ENCODE data around the gene TSC22D4.
A peak's percentile ranks its signal among the peaks of the same experiment; 100 is the strongest.
"Not testable (repeated sequence)": the region's sequence is repeated elsewhere in the genome, so short reads cannot be mapped to it uniquely, and the experiment has no call there.

The TSC22D4 gene

DNA sequence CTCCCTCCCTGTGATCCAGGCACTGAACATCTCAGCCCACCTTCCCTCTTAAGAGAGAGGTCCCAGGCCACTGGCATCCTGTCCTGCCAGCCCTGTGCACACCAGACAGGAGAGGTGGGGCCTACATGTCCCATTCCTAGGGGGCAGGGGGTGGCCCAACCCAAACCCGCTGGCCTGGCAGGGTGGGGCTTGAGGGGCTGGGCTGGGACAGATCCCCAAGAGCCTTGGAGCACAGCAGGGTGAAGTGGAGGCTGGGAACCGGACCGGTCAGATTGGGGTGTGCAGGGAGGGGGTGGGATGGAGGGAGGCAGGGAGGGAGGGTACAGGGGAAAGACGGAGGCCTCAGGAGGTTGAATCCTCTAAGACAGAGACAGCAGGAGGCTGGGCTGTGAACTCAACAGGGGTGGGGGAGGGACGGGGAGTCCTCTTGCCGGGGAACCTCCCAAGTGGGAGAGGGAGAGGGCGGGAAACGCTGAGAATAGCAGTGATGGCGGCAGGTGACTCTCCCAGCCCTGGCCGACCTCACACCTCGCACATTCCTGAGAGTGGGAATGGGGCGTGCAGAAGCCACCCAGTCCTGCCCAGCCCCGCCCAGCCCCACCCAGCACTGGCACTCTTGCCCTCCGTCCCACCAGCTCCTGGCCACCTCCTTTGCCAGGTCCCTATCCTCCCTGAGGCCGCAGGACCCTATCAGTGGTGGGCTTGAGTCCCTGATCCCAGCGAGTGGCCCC lies 6.7 kb downstream of the TSC22D4 start:
- DNase-seq, result no peak

DNA sequence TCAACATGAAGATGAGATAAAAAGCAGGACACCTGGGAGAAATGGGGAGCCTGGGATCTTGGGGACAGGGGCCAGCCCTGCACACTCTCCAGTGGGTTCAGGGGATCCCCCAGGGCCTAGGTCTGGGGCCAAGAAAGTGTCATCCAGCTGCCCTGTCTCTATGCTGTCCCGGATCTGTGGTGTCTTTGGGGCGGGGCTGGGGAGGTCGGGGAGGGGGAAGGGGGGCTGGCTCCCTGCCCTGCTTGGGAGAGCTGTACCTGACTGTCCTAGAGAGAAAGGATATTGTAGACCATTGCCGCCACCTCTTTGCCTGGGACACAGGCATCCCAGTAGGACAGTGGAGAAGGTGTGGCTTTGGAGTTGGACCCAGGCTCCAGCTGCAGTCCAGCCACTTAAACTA lies 8.0 kb downstream of the TSC22D4 start:
- no peak for DNase-seq

GRCh38 chr7:100469227-100470044 lies 9.6 kb downstream of the TSC22D4 start:
- peak; percentile 59 for DNase-seq

DNA sequence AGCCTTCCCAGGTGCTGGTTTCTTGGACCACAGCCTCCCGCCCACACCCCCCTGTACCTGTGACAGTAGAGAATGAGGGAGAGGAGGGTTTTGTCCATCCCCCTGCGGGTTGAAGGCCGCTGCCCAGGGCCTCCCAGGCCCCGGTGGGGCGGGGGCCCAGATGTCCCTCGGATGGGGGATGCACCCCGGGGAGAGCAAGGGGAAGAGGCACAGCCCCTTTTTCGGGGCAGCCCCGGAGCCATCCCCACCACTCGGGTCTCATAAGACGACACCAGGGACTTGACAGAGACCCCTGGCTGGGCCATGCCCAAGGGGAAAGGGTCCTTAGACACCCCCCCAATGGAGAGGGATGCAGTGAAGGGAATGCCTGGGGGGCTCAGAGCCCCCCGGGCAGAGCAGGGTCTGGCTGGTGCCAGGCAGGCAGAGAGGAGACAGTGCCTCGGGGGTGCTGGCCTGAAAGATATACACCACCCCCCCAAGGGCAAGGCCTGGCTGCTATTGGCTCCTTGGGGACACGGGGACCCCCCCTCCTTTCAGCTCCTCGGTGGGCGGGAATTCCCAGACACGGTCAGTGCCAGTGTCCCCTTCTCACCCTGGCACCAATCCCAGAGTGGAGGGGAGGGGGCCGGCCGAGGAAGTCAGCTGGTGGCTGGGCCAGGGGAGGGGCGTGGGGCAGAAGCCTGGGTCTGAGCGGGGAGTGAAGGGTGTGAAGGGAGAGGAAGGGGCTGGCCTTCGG lies 11.2 kb downstream of the TSC22D4 start:
- no peak for DNase-seq

- no peak for DNase-seq
Observed at GRCh38 chr7:100466653-100467605, 12.1 kb downstream of the TSC22D4 start.

GRCh38 chr7:100465702-100466311 lies 13.2 kb downstream of the TSC22D4 start:
- DNase-seq, result peak; percentile 35

GRCh38 chr7:100465299-100465698 lies 13.7 kb downstream of the TSC22D4 start:
- no peak for DNase-seq

DNA sequence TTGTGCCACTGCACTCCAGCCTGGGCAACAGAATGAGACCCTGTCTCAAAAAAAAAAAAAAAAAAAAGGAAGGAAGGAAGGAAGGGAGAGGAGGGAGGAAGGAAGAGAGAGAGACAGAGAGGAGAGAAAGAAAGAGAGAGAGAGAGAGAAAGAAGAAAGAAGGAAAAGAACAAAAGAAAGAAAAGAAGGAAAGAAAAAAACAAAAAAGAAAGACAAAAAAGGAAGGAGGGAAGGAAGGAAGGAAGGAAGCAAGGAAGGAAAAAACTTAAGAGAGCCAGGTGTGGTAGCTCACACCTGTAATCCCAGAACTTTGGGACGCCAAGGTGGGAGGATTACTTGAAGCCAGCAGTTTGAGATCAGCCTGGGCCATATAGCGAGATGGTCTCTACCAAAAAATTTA lies 14.2 kb downstream of the TSC22D4 start:
- DNase-seq, result no peak

- DNase-seq, result no peak
Observed at GRCh38 chr7:100464210-100464660, 14.8 kb downstream of the TSC22D4 start, which contains the start of gene SPACDR. SPACDR (minus strand) TSS chr7:100464260; CDS start chr7:100464025, 235 bp downstream.

- DNase-seq, result no peak
Observed at GRCh38 chr7:100457033-100457432, 22.0 kb downstream of the TSC22D4 start.

DNA sequence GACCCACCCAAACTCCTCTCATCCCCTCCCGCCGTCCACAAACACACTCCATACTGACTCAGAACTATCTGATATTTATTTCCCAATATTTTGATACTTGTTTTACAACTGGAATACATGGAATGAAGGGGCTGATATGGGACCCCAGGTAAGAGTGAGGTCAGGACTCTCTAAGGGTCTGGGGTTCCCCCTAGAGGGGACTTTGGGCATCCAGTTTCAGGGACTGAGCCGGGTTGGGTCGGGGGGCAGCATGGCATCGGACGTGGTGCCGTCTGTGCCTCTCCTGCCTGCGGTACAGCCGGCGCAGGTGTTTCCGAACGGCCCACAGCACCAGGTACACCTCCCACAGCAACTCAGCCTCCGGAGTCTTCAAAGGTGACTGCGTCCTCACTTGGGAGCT lies 22.5 kb downstream of the TSC22D4 start:
- DNase-seq, result no peak

DNA sequence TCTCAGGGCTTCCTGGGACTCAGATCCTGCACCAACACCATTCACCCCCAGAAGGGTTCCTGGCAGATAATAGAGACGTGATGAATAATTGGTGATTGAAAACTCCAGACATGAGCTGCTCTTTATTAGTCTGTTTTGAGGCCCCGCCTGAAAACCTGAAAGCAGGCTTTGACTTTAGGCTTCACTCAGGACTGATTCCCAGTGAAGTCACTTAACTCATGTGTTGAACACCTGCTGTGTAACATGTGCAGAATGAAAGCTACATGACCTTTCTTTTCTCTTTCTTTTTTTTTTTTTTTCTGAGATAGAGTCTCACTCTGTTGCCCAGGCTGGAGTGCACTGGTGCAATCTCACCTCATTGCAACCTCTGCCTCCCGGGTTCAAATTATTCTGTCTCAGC lies 23.8 kb downstream of the TSC22D4 start:
- DNase-seq, result no peak

GRCh38 chr7:100453854-100454253 lies 25.2 kb downstream of the TSC22D4 start:
- DNase-seq, result not testable (repeated sequence)

GRCh38 chr7:100452513-100452912 lies 26.5 kb downstream of the TSC22D4 start:
- no peak for DNase-seq

DNA sequence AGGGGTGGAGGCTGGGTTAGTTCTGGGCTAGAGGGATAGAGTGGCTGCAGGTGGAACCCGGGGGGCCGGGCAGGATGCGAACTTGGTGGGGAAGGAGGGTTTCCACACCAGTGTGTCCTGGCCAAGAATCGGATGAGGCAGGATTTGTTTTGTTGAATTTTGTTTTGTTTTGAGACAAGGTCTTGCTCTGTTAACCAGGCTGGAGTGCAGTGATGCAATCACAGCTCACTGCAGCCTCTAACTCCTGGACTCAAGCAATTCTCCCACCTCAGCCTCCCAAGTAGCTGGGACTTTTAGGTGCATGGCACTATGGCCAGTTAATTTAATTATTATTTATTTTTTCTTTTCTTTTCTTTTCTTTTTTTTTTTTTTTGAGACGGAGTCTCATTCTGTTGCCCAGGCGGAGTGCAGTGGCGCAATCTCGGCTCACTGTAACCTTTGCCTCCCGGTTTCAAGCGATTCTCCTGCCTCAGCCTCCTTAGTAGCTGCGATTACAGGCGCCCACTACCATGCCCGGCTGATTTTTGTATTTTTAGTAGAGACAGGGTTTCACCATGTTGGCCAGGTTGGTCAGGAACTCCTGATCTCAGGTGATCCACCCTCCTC lies 29.7 kb downstream of the TSC22D4 start:
- no peak for DNase-seq

DNA sequence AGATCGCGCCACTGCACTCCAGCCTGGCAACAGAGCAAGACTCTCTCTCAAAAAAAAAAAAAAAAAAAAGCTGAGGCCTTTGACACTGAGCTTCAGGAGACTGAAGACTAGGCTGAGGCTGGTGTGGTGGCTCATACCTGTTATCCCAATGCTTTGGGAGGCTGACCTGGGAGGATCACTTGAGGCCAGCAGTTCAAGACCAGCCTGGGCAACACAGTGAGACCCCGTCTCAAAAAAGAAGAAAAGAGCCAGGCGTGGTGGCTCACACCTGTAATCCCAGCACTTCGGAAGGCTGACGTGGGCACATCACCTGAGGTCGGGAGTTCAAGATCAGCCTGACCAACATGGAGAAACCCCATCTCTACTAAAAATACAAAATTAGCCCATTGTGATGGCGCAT lies 31.7 kb downstream of the TSC22D4 start:
- DNase-seq, result not testable (repeated sequence)

GRCh38 chr7:100446040-100446439 lies 33.0 kb downstream of the TSC22D4 start:
- DNase-seq, result no peak

DNA sequence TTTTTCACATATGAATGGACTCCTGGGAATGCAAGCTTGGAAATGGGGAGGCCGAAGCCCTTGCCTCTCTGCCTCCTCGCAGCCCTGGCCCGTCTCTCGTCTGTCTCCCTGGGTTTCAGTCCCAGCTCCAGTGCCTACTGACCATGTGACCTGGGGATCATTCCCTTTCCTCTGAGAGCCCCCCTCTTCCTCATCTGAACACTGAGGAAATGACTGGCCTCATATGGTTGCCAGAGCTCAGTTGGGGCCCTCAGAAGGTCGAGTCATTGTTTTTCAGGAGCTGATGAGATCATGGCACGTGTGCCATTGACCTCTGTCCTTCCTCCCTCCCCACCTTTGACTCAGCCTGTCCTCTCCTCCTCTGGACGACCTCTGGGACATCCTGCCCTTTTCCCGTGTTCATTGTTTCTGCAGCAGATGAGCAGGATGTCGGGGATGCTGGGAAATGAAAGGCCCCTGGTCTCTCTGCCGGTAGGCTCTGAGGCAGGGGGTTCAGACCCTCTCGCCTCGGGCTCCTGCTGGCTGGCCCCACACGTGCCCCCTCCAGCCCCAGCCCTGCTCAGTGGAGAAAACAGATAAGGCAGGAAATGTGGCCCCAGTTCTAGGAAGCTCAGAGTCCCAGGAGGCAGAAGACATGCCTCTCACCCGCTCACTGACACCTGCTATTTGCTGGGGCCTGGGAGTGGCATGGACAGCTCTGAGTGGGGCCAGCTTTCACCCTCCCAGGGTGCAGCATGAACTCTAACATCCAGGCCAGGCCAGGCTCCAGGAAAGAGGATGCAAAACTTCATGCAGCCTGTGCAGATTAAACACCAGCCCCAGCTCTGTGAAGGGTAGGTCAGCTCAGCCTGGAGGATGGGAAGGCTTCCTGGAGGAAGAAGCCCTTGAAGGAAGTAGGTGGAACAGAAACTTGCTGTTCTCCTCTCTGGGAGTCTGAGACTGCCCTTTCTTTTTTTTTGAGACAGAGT lies 34.4 kb downstream of the TSC22D4 start:
- DNase-seq, result peak; percentile 77

DNA sequence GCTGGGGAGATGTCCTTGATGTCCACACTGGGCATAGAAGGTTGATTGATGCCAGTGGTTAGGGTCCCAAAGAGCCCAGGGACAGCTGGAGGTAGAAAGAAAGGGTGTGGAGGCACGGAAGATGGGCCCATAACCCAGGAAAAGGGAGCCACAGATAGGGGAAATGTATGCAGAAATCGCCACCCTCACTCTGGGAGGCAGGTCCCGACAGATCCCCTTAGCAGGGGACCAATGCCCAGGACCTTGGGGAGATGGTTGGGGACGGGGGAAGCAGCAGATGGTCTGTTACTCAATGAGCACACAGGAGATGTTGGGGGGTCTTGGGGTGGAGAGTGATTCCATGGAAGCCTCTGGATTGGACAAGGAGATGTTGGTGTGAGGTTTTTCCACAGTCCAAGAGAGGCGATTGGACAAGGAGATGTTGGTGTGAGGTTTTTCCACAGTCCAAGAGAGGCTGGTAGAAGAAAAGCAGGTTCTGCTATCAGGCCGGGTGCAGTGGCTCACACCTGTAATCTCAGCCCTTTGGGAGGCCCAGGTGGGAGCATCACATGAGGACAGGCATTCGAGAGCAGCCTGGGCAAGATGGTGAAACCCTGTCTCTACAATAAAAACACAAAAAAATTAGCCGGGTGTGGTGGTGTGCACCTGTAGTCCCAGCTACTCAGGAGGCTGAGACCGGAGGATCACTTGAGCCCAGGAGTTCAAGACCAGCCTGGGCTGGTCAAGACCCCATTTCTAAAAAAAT lies 35.7 kb downstream of the TSC22D4 start:
- DNase-seq, result no peak

All from inflammatory macrophage treated with lipopolysaccharide for 4 hours (primary cell).